Fibroblast of lung (primary cell): ENCODE data around the gene LXN.

Experiments
- EZH2 ChIP-seq: IDR thresholded peaks from 2 replicates; pipeline ENCODE4 v1.5.1; 2012; ENCODE audit warnings: low read length, control low read depth, mild to moderate bottlenecking; ENCODE audit errors: missing control alignments
- TF ChIP-seq, protein P1 (sequence below), 2 donors: IDR thresholded peaks in 1 of 2; conservative IDR thresholded peaks in 1 of 2; 1 replicate in 1 of 2; 2 replicates in 1 of 2; pipeline ENCODE4 v1.5.1; 2011 to 2012; ENCODE audit warnings: low read length in 2 of 2, control low read depth in 1 of 2, inconsistent platforms in 1 of 2, low read depth in 1 of 2, mild to moderate bottlenecking in 1 of 2

DNA sequence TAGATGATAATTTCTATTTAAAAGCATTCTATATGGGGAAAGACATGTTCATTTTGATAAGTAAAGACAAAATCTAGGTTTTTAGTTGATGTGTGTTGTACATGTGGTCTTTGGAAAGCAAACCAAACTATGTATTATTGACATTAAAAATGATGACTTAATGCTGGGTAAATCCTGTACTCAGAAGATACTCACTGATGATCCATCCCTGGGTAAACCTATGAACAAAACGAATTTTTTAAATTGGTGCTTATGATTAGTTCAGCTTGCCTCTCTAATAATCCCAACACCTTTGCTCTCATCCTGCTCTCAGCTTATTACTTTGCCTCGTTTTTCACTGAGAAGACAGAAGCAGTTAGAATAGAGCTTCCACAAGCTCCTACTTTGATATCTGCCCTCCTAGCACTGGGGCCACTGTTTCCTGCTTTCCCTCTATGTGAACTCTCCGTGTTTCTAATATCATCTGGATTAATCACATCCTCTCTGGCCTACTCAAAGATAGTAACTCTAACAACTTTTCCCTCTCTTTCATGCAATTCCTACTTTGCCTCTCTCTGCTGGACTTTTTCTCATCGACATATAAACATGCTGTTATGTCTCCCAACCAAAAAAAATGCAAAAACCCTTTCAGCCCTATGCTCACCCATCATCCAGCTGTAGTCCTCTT, 30.5 kb upstream of the LXN start:
- TF ChIP-seq, protein P1, sequence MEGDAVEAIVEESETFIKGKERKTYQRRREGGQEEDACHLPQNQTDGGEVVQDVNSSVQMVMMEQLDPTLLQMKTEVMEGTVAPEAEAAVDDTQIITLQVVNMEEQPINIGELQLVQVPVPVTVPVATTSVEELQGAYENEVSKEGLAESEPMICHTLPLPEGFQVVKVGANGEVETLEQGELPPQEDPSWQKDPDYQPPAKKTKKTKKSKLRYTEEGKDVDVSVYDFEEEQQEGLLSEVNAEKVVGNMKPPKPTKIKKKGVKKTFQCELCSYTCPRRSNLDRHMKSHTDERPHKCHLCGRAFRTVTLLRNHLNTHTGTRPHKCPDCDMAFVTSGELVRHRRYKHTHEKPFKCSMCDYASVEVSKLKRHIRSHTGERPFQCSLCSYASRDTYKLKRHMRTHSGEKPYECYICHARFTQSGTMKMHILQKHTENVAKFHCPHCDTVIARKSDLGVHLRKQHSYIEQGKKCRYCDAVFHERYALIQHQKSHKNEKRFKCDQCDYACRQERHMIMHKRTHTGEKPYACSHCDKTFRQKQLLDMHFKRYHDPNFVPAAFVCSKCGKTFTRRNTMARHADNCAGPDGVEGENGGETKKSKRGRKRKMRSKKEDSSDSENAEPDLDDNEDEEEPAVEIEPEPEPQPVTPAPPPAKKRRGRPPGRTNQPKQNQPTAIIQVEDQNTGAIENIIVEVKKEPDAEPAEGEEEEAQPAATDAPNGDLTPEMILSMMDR (conservative IDR thresholded peaks at IDR 0.05 in 1 of 2, IDR thresholded peaks at IDR 0.05 in 1 of 2; ENCODE audit: low read depth in 1 of 2, low read length in 2 of 2) = no peak
- TF ChIP-seq EZH2 = no peak
